Activated CD4-positive, alpha-beta T cell treated with anti-CD3 and anti-CD28 coated beads, Interleukin-2, amount 10 ng/mL, durations not matched to agents 24 days and 14 days (primary cell): Measurements from ENCODE around the gene TESK2. TPM values are rescaled to one million over a fixed set of nuclear protein-coding genes. Genes with fewer than 3 reads are reported as not detected.
A peak's percentile ranks its signal among the peaks of the same experiment; 100 is the strongest.
"Not testable (repeated sequence)": the region's sequence is repeated elsewhere in the genome, so short reads cannot be mapped to it uniquely, and the experiment has no call there.

Experiments
- DNase-seq: peaks from one replicate; pipeline ENCODE4 v3.0.0; 2022
- H3K27ac Mint-ChIP-seq: one replicate; pipeline ENCODE4 v1.8.0; 2022; ENCODE audit warnings: mild to moderate bottlenecking, mixed read lengths
- H3K27me3 Mint-ChIP-seq: one replicate; pipeline ENCODE4 v1.8.0; 2022; ENCODE audit warnings: mixed read lengths
- H3K36me3 Mint-ChIP-seq: one replicate; pipeline ENCODE4 v1.8.0; 2022; ENCODE audit warnings: low read depth, mild to moderate bottlenecking, mixed read lengths
- H3K4me1 Mint-ChIP-seq: one replicate; pipeline ENCODE4 v1.8.0; 2021; ENCODE audit warnings: mixed read lengths
- H3K4me3 Mint-ChIP-seq: one replicate; pipeline ENCODE4 v1.8.0; 2022; ENCODE audit warnings: mild to moderate bottlenecking, moderate library complexity, mixed read lengths
- H3K9me3 Mint-ChIP-seq: one replicate; pipeline ENCODE4 v1.8.0; 2021; ENCODE audit warnings: mixed read lengths
- intact Hi-C: fragments of 100-400 bp; cut with micrococcal nuclease; formaldehyde crosslinking; loops from one replicate; pipeline ENCODE4 v1.15.1; 2023
- total RNA-seq: library from RNA; stranded (reverse); gene quantifications from 2 replicates; pipeline ENCODE4 v1.2.3, GENCODE V29; 2022

TESK2 gene
- total RNA-seq, 1 donor from 2014 or later: 2.6 TPM

DNA sequence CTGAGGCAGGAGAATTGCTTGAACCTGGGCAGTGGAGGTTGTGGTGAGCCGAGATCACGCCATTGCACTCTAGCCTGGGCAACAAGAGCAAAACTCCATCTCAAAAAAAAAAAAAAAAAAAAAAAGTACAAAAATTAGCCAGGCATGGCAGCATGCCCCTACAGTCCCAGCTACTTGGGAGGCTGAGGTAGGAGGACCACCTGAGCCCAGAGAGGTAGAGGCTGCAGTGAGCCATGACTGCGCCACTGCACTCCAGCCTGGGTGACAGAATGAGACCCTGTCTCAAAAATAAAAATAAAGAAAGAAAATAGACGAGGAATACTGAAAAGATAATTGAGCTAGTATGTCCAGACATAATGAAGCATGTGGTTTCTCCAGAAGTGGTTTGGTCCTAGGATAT, 27.4 kb upstream of the TESK2 start:
- H3K4me3 Mint-ChIP-seq: peak overlapping the region; percentile 99
- H3K36me3 Mint-ChIP-seq: peaks cover 56% of the 10 kb centered on the region
- DNase-seq, intact Hi-C loops, H3K9me3 Mint-ChIP-seq, H3K27ac Mint-ChIP-seq, H3K27me3 Mint-ChIP-seq: not testable (repeated sequence)
- H3K4me1 Mint-ChIP-seq: peaks cover 48% of the 10 kb centered on the region

DNA sequence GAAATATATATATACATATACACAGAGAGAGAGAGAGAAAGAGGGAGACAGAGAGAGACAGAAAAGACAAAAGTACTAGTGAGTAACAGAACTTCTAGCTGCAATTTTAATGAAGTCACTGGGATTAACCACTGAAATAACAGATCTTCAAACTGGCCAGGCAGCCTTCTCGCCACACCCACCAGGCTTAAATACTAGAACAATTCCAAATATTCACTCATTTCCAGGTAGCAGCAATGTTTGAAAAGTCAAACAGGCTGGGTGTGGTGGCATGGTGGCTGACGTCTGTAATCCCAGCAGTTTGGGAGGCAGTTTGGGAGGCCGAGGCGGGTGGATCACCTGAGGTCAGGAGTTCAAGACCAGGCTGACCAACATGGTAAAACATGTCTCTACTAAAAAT, 25.5 kb upstream of the TESK2 start:
- DNase-seq: no peak
- peak overlapping the region; percentile 12 for H3K27ac Mint-ChIP-seq
- peaks cover 38% of the 10 kb centered on the region for H3K4me1 Mint-ChIP-seq
- intact Hi-C loops: no loop called here
- peaks cover 70% of the 10 kb centered on the region for H3K36me3 Mint-ChIP-seq
- H3K4me3 Mint-ChIP-seq: no peak overlapping the region
- no peaks in the 10 kb centered on the region for H3K9me3 Mint-ChIP-seq
- no peaks in the 10 kb centered on the region for H3K27me3 Mint-ChIP-seq

DNA sequence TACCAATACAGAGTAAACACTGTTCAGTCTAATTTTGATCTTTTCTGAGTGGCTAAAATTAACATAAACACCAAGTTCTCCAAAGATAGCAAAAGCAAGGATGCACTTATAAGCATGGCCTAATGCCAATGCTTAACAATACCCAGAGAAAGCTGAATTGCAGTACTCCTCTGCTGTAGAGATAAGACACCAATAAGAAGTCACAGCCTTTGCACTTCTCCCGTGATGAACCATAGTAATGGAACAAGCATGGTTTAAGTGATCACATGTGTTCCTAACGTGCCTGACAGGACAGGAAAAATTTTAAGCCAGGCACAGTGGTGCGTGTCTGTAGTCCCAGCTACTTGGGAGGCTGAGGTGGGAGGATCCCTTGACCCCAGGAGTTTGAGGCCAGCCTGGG, 25.1 kb upstream of the TESK2 start:
- H3K27ac Mint-ChIP-seq: peak overlapping the region; percentile 12
- H3K4me3 Mint-ChIP-seq: no peak overlapping the region
- intact Hi-C loops: no loop called here
- no peaks in the 10 kb centered on the region for H3K9me3 Mint-ChIP-seq
- no peaks in the 10 kb centered on the region for H3K27me3 Mint-ChIP-seq
- peaks cover 40% of the 10 kb centered on the region for H3K4me1 Mint-ChIP-seq
- peaks cover 73% of the 10 kb centered on the region for H3K36me3 Mint-ChIP-seq
- DNase-seq: no peak

DNA sequence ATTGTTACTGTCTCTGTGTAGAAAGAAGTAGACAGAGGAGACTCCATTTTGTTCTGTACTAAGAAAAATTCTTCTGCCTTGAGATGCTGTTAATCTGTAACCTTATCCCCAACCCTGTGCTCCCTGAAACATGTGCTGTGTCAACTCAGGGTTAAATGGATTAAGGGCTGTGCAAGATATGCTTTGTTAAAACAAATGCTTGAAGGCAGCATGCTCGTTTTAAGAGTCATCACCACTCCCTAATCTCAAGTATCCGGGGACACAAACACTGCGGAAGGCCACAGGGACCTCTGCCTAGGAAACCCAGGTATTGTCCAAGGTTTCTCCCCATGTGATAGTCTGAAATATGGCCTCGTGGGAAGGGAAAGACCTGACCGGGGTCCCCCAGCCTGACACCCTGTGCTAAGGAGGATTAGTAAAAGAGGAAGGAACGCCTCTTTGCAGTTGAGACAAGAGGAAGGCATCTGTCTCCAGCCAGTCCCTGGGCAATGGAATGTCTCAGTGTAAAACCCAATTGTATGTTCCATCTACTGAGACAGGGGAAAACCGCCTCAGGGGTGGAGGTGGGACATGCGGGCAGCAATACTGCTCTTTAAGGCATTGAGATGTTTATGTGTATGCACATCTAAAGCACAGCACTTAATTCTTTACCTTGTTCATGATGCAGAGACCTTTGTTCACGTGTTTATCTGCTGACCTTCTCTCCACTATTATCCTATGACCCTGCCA, 22.7 kb upstream of the TESK2 start:
- H3K27ac Mint-ChIP-seq, DNase-seq, H3K4me3 Mint-ChIP-seq, H3K27me3 Mint-ChIP-seq, intact Hi-C loops, H3K9me3 Mint-ChIP-seq: not testable (repeated sequence)
- H3K4me1 Mint-ChIP-seq: peaks cover 29% of the 10 kb centered on the region
- H3K36me3 Mint-ChIP-seq: peaks cover 82% of the 10 kb centered on the region

DNA sequence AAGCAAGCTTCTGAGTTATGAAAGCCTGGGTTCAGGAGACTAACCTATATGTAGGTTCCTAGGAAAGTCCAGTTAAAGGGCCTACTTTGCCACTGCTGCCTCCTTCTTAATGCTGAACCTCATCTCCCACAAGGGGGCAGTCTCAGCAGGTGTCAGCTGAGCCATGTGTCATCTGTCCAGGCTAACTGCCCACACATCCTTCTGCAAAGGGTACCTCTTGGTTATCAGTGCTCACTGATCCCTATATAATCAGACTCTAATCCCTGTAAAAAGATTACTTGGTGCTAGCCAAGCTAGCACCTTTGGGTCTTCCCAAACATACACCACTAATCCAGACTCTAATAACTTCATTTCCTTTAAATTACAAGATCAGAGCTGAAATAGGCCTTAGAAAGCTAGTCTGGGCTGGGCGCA, 21.7 kb upstream of the TESK2 start:
- Mint-ChIP-seq H3K27me3 (no peaks in the 10 kb centered on the region), H3K9me3 (no peaks in the 10 kb centered on the region), H3K36me3 (peaks cover 88% of the 10 kb centered on the region), H3K4me1 (peaks cover 31% of the 10 kb centered on the region), H3K27ac (peak overlapping the region; percentile 48), H3K4me3 (no peak overlapping the region)
- DNase-seq: peak; percentile 89
- intact Hi-C loops: loop anchor here (1.0 kb wide), 1 partner anchor 58 kb away; no protein-coding TSS in a partner anchor

DNA sequence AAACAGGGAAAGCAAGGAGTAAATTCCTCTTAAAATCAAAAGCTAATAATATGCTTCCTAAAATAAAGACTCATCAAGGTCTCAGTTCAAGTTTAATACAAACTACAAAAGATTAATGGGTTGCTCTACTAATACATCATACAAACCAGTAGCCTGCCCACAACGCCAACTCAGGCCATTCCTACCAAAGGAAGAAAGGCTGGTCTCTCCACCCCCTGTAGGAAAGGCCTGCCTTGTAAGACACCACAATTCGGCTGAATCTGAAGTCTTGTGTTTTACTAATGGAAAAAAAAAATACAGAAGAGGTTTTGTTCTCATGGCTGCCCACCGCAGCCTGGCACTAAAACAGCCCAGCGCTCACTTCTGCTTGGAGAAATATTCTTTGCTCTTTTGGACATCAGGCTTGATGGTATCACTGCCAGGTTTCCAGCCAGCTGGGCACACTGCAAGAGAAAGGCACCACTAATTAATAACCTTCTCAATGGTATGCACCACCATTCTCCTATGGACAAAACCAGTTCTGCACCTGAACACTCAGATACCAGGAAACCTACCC, 20.1 kb upstream of the TESK2 start:
- H3K36me3 Mint-ChIP-seq: peaks cover 76% of the 10 kb centered on the region
- H3K4me1 Mint-ChIP-seq: peaks cover 24% of the 10 kb centered on the region
- H3K27ac Mint-ChIP-seq: peak overlapping the region; percentile 37
- intact Hi-C loops: no loop called here
- H3K4me3 Mint-ChIP-seq: no peak overlapping the region
- H3K9me3 Mint-ChIP-seq: no peaks in the 10 kb centered on the region
- no peaks in the 10 kb centered on the region for H3K27me3 Mint-ChIP-seq
- no peak for DNase-seq

DNA sequence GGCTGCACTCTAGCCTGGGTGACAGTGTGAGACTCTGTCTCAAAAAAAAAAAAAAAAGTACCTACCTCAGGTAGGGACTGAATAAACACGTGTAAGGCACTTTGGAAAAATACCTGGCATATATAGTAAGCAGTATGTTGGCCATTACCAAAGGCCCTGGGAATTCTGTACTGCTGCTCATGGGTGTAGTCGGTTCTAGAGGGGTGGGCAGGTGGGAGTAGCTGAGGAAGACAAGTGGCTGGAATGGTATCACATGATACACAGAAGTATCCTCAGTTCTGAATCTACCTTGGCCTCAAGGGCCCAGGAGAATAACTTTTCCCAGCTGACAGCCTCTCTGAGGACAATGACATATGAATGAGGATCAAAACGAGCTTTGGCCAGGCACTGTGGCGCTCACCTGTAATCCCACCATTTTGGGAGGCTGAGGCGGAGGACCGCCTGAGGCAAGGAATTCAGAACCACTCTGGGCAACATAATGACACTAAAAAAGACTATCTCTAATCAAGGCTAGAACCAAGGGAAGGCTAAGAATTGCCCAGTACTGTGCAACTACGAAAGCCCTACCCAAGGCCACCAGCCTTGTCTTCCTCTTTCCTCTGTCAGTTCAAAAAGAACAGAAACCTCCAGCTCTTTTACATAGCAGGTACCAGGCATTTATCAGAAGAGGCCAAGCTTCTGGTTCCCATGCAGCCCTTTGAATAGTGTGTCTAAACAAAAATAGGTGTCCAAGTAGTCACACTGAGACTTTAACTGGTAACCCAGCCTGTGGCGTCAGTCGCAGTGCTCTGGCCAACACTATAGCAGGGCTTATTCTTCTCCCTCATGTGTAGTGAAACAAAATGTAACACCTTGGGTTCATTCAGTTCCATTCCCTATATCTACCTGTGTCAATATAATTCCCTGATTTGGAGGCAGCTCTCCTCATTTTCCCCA, 19.3 kb upstream of the TESK2 start:
- Mint-ChIP-seq H3K4me1 (peaks cover 19% of the 10 kb centered on the region), H3K4me3 (no peak overlapping the region), H3K27me3 (no peaks in the 10 kb centered on the region), H3K36me3 (peaks cover 69% of the 10 kb centered on the region), H3K9me3 (no peaks in the 10 kb centered on the region), H3K27ac (peak overlapping the region; percentile 37)
- no peak for DNase-seq
- intact Hi-C loops: no loop called here

DNA sequence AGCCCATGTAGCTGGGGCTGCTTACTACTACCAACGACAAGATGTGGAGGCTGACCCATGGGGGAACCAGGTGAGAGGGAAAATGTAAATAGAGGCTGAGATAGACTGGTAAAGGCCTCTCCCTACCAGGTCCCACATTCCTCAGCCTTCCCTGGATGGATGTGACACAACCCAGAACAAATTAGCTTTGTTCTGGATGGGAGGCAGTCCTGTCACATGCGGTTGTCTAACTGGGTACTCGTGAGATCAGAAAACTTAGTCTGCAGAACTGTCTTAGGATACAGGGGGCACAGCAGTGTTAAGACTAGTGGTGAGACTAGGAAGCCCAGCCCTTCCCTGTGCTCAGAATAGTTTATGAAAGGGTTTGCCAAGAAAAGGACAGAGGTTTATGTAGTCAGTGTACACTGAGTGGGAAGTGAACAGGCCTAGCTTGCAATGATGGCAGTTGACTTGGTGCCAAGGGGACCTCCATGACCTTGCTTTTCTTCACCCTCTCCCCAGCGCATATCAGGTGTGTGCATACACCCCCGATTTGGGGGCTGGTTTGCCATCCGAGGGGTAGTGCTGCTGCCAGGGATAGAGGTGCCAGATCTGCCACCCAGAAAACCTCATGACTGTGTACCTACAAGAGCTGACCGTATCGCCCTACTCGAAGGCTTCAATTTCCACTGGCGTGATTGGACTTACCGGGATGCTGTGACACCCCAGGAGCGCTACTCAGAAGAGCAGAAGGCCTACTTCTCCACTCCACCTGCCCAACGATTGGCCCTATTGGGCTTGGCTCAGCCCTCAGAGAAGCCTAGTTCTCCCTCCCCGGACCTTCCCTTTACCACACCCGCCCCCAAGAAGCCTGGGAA, 17.6 kb upstream of the TESK2 start:
- Mint-ChIP-seq H3K36me3 (peaks cover 53% of the 10 kb centered on the region), H3K9me3 (no peaks in the 10 kb centered on the region), H3K4me1 (peaks cover 12% of the 10 kb centered on the region), H3K27me3 (no peaks in the 10 kb centered on the region), H3K27ac (peak overlapping the region; percentile 51), H3K4me3 (no peak overlapping the region)
- intact Hi-C loops: no loop called here
- no peak for DNase-seq

DNA sequence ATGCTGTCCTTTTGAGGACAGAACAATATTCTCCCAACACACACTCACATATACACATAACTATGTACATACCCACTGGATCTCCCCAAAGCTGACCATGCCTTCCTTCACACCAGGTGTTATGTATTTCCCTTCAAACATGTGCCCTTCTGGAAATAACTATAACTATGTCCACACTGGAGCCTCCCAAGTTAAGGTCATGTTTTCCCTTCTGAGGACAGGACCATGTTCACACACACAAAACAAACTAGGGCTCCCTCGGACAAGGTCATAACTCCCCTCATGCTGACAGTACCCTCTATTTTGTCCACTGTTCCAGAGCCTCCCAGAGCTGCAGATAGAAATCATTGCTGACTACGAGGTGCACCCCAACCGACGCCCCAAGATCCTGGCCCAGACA, 16.9 kb upstream of the TESK2 start:
- no peaks in the 10 kb centered on the region for H3K9me3 Mint-ChIP-seq
- H3K36me3 Mint-ChIP-seq: peaks cover 48% of the 10 kb centered on the region
- intact Hi-C loops: no loop called here
- peaks cover 8% of the 10 kb centered on the region for H3K4me1 Mint-ChIP-seq
- no peak overlapping the region for H3K4me3 Mint-ChIP-seq
- no peak for DNase-seq
- H3K27me3 Mint-ChIP-seq: no peaks in the 10 kb centered on the region
- H3K27ac Mint-ChIP-seq: no peak overlapping the region

DNA sequence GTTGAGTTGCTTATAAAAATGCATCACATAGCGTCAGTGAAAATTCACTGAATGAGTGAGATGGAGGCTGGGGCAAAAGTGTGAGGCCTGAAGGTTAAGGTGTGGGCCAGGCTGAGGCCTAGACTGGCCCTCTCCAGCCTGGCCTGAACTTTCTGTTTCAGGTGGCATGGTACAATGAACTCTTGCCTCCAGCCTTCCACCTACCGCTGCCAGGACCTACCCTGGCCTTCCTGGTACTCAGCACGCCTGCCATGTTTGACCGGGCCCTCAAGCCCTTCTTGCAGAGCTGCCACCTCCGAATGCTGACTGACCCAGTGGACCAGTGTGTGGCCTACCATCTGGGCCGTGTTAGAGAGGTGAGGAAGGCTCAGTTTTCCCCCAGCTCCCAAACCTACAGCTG, 16.2 kb upstream of the TESK2 start:
- Mint-ChIP-seq H3K9me3 (no peaks in the 10 kb centered on the region), H3K27me3 (no peaks in the 10 kb centered on the region), H3K36me3 (peaks cover 42% of the 10 kb centered on the region), H3K4me1 (peaks cover 5% of the 10 kb centered on the region), H3K4me3 (no peak overlapping the region), H3K27ac (no peak overlapping the region)
- no peak for DNase-seq
- intact Hi-C loops: no loop called here

DNA sequence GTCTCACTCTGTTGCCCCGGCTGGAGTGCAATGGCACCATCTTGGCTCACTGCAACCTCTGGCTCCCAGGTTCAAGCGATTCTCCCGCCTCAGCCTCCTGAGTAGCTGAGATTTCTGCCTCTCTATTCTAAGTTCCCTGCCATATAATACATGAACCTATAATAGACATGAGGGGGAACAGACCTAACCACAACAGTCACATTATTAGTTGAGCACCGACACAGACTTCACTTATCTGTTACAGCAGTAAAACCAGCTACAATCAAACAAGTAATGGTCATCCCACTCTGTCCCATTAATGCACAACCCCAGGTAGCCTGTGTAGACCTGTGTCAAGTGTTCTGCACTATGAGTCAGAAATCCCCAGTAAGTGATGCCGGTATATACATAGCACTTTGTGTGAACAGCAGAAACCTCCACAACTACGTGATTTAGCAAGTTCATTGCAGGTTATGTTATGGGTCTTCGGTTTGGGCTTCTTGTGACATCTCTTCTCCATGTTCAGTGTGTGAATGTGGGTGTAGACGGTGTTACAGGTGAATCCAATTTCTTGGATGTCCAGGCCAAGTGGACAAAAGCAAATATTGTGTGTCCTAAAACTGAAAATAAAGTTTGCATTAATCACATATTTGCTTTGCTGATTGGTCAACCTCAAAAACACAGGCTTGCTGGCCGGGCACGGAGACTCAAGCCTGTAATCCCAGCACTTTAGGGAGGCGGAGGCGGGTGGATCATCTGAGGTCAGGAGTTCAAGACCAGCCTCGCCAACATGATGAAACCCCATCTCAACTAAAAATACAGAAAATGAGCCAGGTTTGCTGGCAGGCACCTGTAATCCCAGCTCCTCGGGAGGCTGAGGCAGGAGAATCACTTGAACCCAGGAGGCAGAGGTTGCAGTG, 12.7 kb upstream of the TESK2 start:
- intact Hi-C loops: no loop called here
- Mint-ChIP-seq H3K9me3 (no peaks in the 10 kb centered on the region), H3K27me3 (no peaks in the 10 kb centered on the region), H3K4me1 (peaks cover 30% of the 10 kb centered on the region), H3K36me3 (peaks cover 14% of the 10 kb centered on the region), H3K27ac (no peak overlapping the region), H3K4me3 (no peak overlapping the region)
- DNase-seq: no peak

DNA sequence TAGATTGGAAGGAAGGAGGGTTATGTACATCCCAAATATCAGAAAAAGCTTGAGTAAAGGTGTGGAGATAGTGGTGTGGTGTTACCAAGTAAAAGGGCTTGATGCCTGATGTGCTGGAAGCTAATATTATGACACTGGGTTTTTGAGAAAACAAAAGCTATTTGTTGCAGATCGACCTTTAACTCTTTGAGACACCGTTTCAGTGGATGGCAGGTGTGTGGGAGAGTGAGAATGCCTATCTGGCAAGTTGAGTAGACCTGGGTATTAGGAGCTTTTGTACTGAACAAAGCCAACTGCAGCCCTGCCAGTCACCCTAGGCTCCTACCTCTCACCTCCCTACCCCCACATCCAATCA, 10.5 kb upstream of the TESK2 start:
- H3K27ac Mint-ChIP-seq: no peak overlapping the region
- peak overlapping the region; percentile 95 for H3K4me3 Mint-ChIP-seq
- peaks cover 30% of the 10 kb centered on the region for H3K4me1 Mint-ChIP-seq
- H3K36me3 Mint-ChIP-seq: peaks cover 6% of the 10 kb centered on the region
- H3K9me3 Mint-ChIP-seq: no peaks in the 10 kb centered on the region
- intact Hi-C loops: loop anchor here (2.0 kb wide), 1 partner anchor 19 kb away; the partner anchor contains the start of gene PRDX1
- no peaks in the 10 kb centered on the region for H3K27me3 Mint-ChIP-seq
- no peak for DNase-seq
